B cell (primary cell): ENCODE results near the gene TBC1D22B. TPM values are rescaled to one million over a fixed set of nuclear protein-coding genes. Genes with fewer than 3 reads are reported as not detected.

Experiments used
- ATAC-seq: fragments of 200-7000 bp; cut with Tn5 transposase; one replicate; pipeline ENCODE4 v1.10.0; 2021; ENCODE audit warnings: low read depth, mild to moderate bottlenecking, moderate number of reproducible peaks, moderate library complexity
- CTCF ChIA-PET: fragments of 350-600 bp; sonication (Branson Sonifier 250); formaldehyde crosslinking; loops from one replicate; lab custom pipeline; 2021; ENCODE audit warnings: antibody characterized with exemption, inconsistent platforms; lab: Charles Lee
- POLR2A ChIA-PET: fragments of 350-600 bp; sonication (Branson Sonifier 250); formaldehyde crosslinking; loops from one replicate; lab custom pipeline; 2021; ENCODE audit warnings: antibody characterized with exemption; lab: Charles Lee
- DNase-seq: peaks from one replicate; pipeline ENCODE4 v3.0.0; 2013
- H2AFZ ChIP-seq: 2 replicates; pipeline ENCODE4 v1.6.1; 2012; ENCODE audit warnings: mild to moderate bottlenecking, low read depth, low read length; ENCODE audit not compliant: insufficient read depth, poor library complexity, severe bottlenecking
- H3K27ac ChIP-seq, 2 donors: 1 replicate in 1 of 2; 2 replicates in 1 of 2; pipeline ENCODE4 v1.5.1; 2012 to 2013; ENCODE audit warnings: low read length in 2 of 2, mild to moderate bottlenecking in 2 of 2, moderate library complexity in 1 of 2
- H3K27me3 ChIP-seq, 4 experiments: fragments of 200-600 bp in 1 of 4; sonication (generic) in 1 of 4; replicated peaks in 1 of 4; 1 replicate in 2 of 4; 2 replicates in 2 of 4; pipeline versions ENCODE4 v1.6.1 to v1.7.0; 2013 to 2016; ENCODE audit warnings: low read length in 3 of 4, mild to moderate bottlenecking in 2 of 4, mixed read lengths in 1 of 4, moderate library complexity in 1 of 4; ENCODE audit not compliant: insufficient read depth in 4 of 4, control insufficient read depth in 3 of 4; ENCODE audit errors: control extremely low read depth in 1 of 4
- H3K36me3 ChIP-seq, 2 experiments: replicated peaks in 1 of 2; 1 replicate in 1 of 2; 2 replicates in 1 of 2; pipeline versions ENCODE4 v1.6.1 to v1.7.1; 2013; ENCODE audit warnings: low read length in 1 of 2; ENCODE audit not compliant: insufficient read depth in 2 of 2, control insufficient read depth in 1 of 2; ENCODE audit errors: control extremely low read depth in 1 of 2, extremely low read depth in 1 of 2
- H3K4me1 ChIP-seq, 2 donors: fragments of 200-600 bp in 1 of 2; sonication (generic) in 1 of 2; 1 replicate in 1 of 2; 2 replicates in 1 of 2; pipeline versions ENCODE4 v1.5.1 to v1.6.1; 2013 to 2017; ENCODE audit warnings: low read length in 2 of 2; ENCODE audit not compliant: control insufficient read depth in 2 of 2, insufficient read depth in 2 of 2
- H3K4me2 ChIP-seq: replicated peaks from 2 replicates; pipeline ENCODE3; 2012; ENCODE audit warnings: mild to moderate bottlenecking, low read depth, low read length; ENCODE audit not compliant: poor library complexity, severe bottlenecking
- H3K4me3 ChIP-seq, 5 experiments: fragments of 200-600 bp in 1 of 5; sonication (generic) in 1 of 5; 1 replicate in 3 of 5; 2 replicates in 2 of 5; pipeline versions ENCODE4 v1.5.1 to v1.7.0; 2011 to 2016; ENCODE audit warnings: low read length in 4 of 5, mild to moderate bottlenecking in 4 of 5, low read depth in 2 of 5, control low read depth in 1 of 5, moderate library complexity in 1 of 5; ENCODE audit not compliant: insufficient read depth in 1 of 5; ENCODE audit errors: control extremely low read depth in 1 of 5, extremely low read depth in 1 of 5
- H3K79me2 ChIP-seq: fragments of 200-600 bp; sonication (generic); one replicate; pipeline ENCODE4 v1.6.0; 2016; ENCODE audit warnings: low read length; ENCODE audit not compliant: control insufficient read depth, insufficient read depth
- H3K9ac ChIP-seq: fragments of 200-600 bp; sonication (generic); 2 replicates; pipeline ENCODE4 v1.6.1; 2017; ENCODE audit warnings: mild to moderate bottlenecking, low read length, moderate library complexity
- H3K9me3 ChIP-seq, 3 donors: one replicate each; pipeline versions ENCODE4 v1.6.1 to v1.7.1; 2013; ENCODE audit warnings: low read length in 2 of 3; ENCODE audit not compliant: control insufficient read depth in 2 of 3, insufficient read depth in 1 of 3; ENCODE audit errors: control extremely low read depth in 1 of 3
- H4K20me1 ChIP-seq: 2 replicates; pipeline ENCODE4 v1.6.0; 2012; ENCODE audit warnings: mild to moderate bottlenecking, low read length; ENCODE audit not compliant: insufficient read depth, control insufficient read depth, poor library complexity, severe bottlenecking
- H3K27ac Mint-ChIP-seq: one replicate; pipeline ENCODE4 v1.8.0; 2021; ENCODE audit warnings: mixed read lengths
- H3K27me3 Mint-ChIP-seq: one replicate; pipeline ENCODE4 v1.8.0; 2021; ENCODE audit warnings: mixed read lengths
- H3K4me1 Mint-ChIP-seq: one replicate; pipeline ENCODE4 v1.8.0; 2021; ENCODE audit warnings: mixed read lengths
- H3K4me3 Mint-ChIP-seq: one replicate; pipeline ENCODE4 v1.8.0; 2021; ENCODE audit warnings: mixed read lengths
- H3K9me3 Mint-ChIP-seq: one replicate; pipeline ENCODE4 v1.8.0; 2022; ENCODE audit warnings: mixed read lengths; ENCODE audit not compliant: insufficient read depth
- EZH2 ChIP-seq: IDR thresholded peaks from 2 replicates; pipeline ENCODE4 v1.6.1; 2012; ENCODE audit warnings: borderline replicate concordance, low read depth, mild to moderate bottlenecking, moderate library complexity, low read length; ENCODE audit not compliant: insufficient read depth, poor library complexity, severe bottlenecking
- WGBS: methylation state at CpG from one replicate; pipeline ENCODE4 v1.1.5; 2013; ENCODE audit warnings: missing lambda C conversion rate; ENCODE audit not compliant: insufficient coverage; 5-methylcytosine and 5-hydroxymethylcytosine counted together
- intact Hi-C: fragments of 100-400 bp; cut with micrococcal nuclease; formaldehyde crosslinking; loops from one replicate; pipeline ENCODE4 v1.10.0; 2022
- polyA plus RNA-seq: library from polyadenylated mRNA; depleted of rRNA; stranded (reverse); fragments of >200 nt; gene quantifications from 2 replicates; pipeline ENCODE4 v1.2.3, GENCODE V29; 2012
- total RNA-seq, 2 donors: library from RNA; stranded (reverse); fragments of 120-200 nt in 1 of 2; gene quantifications; 1 replicate in 1 of 2; 2 replicates in 1 of 2; pipeline versions ENCODE4 v1.2.3 to v1.2.4, GENCODE V29; 2013 to 2022
- TF ChIP-seq, protein P1 (sequence below): fragments of 200-600 bp; IDR thresholded peaks from one replicate; pipeline ENCODE4 v1.8.0; 2022; ENCODE audit warnings: antibody characterized with exemption, mild to moderate bottlenecking

Gene TBC1D22B
- total and polyA plus RNA-seq, 2 donors (not counting 1 experiment from before 2014, with no cell fraction given): 5.1 to 12.5 TPM

DNA sequence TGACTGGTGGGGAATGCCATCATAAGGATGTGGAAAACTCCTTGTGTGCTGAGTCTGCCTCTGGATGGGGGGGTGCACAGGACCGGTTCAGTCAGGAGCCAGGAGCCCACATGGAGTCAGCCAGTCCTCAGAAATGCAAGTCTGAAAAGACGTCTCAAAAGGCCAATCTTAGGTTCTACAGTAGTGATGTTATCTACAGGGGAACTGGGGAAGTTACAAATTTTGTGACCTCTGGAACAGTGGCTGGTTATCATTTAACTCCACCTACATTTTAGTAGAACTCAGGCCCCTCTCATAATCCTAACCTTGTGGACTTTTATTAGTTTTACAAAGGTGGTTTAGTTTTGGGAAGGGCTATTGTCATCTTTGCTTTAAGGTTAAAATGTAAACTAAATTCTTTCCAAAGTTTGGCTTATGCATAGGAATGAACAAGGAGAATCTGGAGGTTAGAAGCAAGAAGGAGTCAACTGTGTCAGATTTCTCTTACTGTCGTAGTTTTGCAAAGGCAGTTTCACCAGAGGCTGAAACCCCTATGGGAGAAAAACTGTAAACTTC lies 13.7 kb upstream of the TBC1D22B start:
- ATAC-seq (no peak), DNase-seq (no peak)
- peaks cover 6% of the 10 kb centered on the region for H3K27me3 Mint-ChIP-seq
- no peak overlapping the region for H3K4me3 Mint-ChIP-seq
- no peaks in the 10 kb centered on the region for H3K9me3 ChIP-seq
- intact Hi-C loops: no loop called here
- H4K20me1 ChIP-seq: no peaks in the 10 kb centered on the region
- no peak overlapping the region for H3K4me3 ChIP-seq
- no peaks in the 10 kb centered on the region for H3K9me3 Mint-ChIP-seq
- H3K79me2 ChIP-seq: no peaks in the 10 kb centered on the region
- H3K4me1 ChIP-seq: peaks cover 5 to 6% of the 10 kb centered on the region in 2 donors
- H3K27ac Mint-ChIP-seq: no peak overlapping the region
- H3K9ac ChIP-seq: no peak overlapping the region
- TF ChIP-seq, protein P1, sequence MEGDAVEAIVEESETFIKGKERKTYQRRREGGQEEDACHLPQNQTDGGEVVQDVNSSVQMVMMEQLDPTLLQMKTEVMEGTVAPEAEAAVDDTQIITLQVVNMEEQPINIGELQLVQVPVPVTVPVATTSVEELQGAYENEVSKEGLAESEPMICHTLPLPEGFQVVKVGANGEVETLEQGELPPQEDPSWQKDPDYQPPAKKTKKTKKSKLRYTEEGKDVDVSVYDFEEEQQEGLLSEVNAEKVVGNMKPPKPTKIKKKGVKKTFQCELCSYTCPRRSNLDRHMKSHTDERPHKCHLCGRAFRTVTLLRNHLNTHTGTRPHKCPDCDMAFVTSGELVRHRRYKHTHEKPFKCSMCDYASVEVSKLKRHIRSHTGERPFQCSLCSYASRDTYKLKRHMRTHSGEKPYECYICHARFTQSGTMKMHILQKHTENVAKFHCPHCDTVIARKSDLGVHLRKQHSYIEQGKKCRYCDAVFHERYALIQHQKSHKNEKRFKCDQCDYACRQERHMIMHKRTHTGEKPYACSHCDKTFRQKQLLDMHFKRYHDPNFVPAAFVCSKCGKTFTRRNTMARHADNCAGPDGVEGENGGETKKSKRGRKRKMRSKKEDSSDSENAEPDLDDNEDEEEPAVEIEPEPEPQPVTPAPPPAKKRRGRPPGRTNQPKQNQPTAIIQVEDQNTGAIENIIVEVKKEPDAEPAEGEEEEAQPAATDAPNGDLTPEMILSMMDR: no peak
- no peak for TF ChIP-seq EZH2
- no peak overlapping the region for H3K4me2 ChIP-seq
- no peak overlapping the region for H2AFZ ChIP-seq
- 90% methylated on average over 1 of the region's 3 CpGs for WGBS
- no peak overlapping the region for H3K27ac ChIP-seq
- H3K36me3 ChIP-seq: no peaks in the 10 kb centered on the region
- ChIA-PET CTCF (no interaction called here), POLR2A (no interaction called here)
- peaks cover 4% of the 10 kb centered on the region for H3K4me1 Mint-ChIP-seq
- peaks cover 0 to 7% (median 0%) of the 10 kb centered on the region in 4 experiments for H3K27me3 ChIP-seq

DNA sequence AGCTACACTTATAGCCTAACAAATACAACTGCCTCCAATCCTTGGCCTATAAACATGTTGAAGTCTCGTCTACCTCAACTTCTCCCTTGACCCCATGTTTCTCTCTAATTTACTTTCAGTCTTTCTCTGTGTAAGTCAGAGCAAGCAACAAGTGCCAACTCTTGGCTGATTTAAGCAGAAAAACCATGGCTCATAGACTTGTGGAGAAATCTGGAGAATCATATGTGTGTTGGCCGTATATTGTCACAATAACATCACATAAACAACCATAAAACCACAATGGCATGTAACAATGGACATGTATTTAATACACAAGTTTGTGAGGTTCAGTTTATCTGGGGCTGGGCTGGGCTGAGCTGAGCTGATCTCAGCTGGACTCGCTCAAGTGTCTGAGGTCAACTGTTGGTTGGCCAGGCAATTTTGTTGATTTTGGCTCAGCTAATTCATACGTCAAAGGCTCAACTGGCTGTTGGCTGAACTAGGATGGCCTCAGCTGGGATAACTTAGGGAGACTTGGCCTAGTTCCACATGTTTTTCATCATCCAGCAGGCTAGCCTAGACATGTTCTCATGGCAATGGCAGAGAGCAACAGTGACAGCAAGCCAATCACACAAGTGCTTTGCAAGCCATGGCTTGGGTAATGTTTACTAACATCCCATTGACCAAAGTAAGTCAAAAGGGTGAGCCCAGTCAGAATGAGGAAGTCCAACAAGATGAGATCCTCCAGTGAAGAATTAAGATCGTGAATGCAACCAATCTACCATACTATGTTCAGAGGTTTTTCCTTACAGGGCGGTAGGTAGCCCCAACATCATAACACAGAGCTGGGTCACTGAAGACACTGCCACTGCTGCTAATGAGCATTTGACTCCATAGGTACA lies 12.9 kb upstream of the TBC1D22B start:
- Histone ChIP-seq H4K20me1 (no peaks in the 10 kb centered on the region), H3K9me3 (no peaks in the 10 kb centered on the region), H3K79me2 (no peaks in the 10 kb centered on the region), H3K4me2 (no peak overlapping the region), H2AFZ (no peak overlapping the region), H3K27me3 (peaks cover 0 to 7% (median 0%) of the 10 kb centered on the region in 4 experiments), H3K27ac (no peak overlapping the region), H3K36me3 (no peaks in the 10 kb centered on the region), H3K4me1 (peaks cover 5 to 6% of the 10 kb centered on the region in 2 donors), H3K4me3 (no peak overlapping the region), H3K9ac (no peak overlapping the region)
- Mint-ChIP-seq H3K9me3 (no peaks in the 10 kb centered on the region), H3K27ac (no peak overlapping the region), H3K4me3 (no peak overlapping the region), H3K27me3 (peaks cover 6% of the 10 kb centered on the region), H3K4me1 (peaks cover 4% of the 10 kb centered on the region)
- DNase-seq (no peak), ATAC-seq (no peak)
- WGBS: 92% methylated on average over 5 of the region's 6 CpGs
- intact Hi-C loops: no loop called here
- POLR2A ChIA-PET: no interaction called here
- no peak for TF ChIP-seq EZH2
- TF ChIP-seq, protein P1: no peak
- CTCF ChIA-PET: no interaction called here
